Measurements from ENCODE around the gene EML4. TPM values are rescaled to one million over a fixed set of nuclear protein-coding genes. Genes with fewer than 3 reads are reported as not detected.

The EML4 gene
- total and polyA plus RNA-seq, 2 of the 13 experiments (the other 11 are each of a cell fraction or from before 2014, with no cell fraction given): 243 to 476 TPM

GRCh38 chr2:42203792-42204191 is 34.6 kb downstream of the EML4 start (continued):
- peak; percentile 68; the same call in 1 of the 2 replicates for TF ChIP-seq ZNF770 (CRISPR knock-in tag; IDR thresholded peaks at IDR 0.05)
- no peak for TF ChIP-seq ZNF713 (CRISPR knock-in tag; IDR thresholded peaks at IDR 0.05)
- TF ChIP-seq ZNF772 (CRISPR knock-in tag; IDR thresholded peaks at IDR 0.05): no peak
- TF ChIP-seq POLR2AphosphoS2 (IDR thresholded peaks at IDR 0.05; ENCODE audit: low read depth, low read length): no peak

GRCh38 chr2:42205337-42205736 is 36.2 kb downstream of the EML4 start:
- ChIA-PET POLR2A (no interaction called here), CTCF (ENCODE audit: low intra/inter-chr PET ratio, low total read pairs) (no interaction called here)
- no peaks in the 10 kb centered on the region for H3K27me3 ChIP-seq (ENCODE audit: control insufficient read depth in 1 of 2, insufficient read depth in 2 of 2, low read length in 2 of 2)
- TF ChIP-seq JUN (CRISPR knock-in tag; IDR thresholded peaks at IDR 0.05) (no peak), POLR2A (IDR thresholded peaks at IDR 0.05; ENCODE audit: insufficient read depth in 1 of 2, low read depth in 2 of 2, low read length in 2 of 2) (0 out of 4 replicates have a peak, but pooled peaks of 1 of the 2 experiments have one; percentile 32), ZNF547 (CRISPR knock-in tag; IDR thresholded peaks at IDR 0.05) (no peak), RBM22 (optimal IDR thresholded peaks at IDR 0.05; ENCODE audit: low read length) (peak; percentile 95), ZXDC (CRISPR knock-in tag; IDR thresholded peaks at IDR 0.05) (no peak), POGK (CRISPR knock-in tag; conservative IDR thresholded peaks at IDR 0.05) (peak; percentile 45; the same call in 1 of the 2 replicates)
- intact Hi-C loops (cut with micrococcal nuclease; ENCODE audit: unreplicated experiment): no loop called here
- no peaks in the 10 kb centered on the region for H3K9me3 ChIP-seq (ENCODE audit: low read length)
- peaks cover 4 to 40% of the 10 kb centered on the region in 2 experiments for H3K36me3 ChIP-seq (replicated peaks in 1 of 2; ENCODE audit: control insufficient read depth in 1 of 2, insufficient read depth in 2 of 2, low read length in 2 of 2)
- no peak overlapping the region for H3K4me3 ChIP-seq (replicated peaks in 1 of 3; ENCODE audit: insufficient read depth in 1 of 3, low read depth in 2 of 3, low read length in 3 of 3)
- peaks cover 100% of the 10 kb centered on the region for H4K20me1 ChIP-seq (ENCODE audit: insufficient read depth, low read length)
- peaks cover 98% of the 10 kb centered on the region for H3K79me2 ChIP-seq (ENCODE audit: insufficient read depth, low read length)
- DNase-seq (ENCODE audit: low spot score): no peak
- H3K27ac ChIP-seq (ENCODE audit: extremely low read length, insufficient read depth, low read length): no peak overlapping the region
- H3K4me1 ChIP-seq (ENCODE audit: insufficient read depth, low read length): peaks cover 87% of the 10 kb centered on the region
- BruUV-seq (replicated peaks): no TSS peak
- FAIRE-seq: no peak
- no peak overlapping the region for H3K9ac ChIP-seq (ENCODE audit: insufficient read depth, low read depth, low read length)
- in situ Hi-C loops (cut with HindIII; ENCODE audit: extremely low pct_ligation_motif_present, low pct_unique_long_range_greater_than_20kb): no loop called here
- no peak overlapping the region for H3K4me2 ChIP-seq (ENCODE audit: low read depth, low read length)
- H2AFZ ChIP-seq (ENCODE audit: low read length): no peak overlapping the region
- ATAC-seq: no peak

Data from HepG2 (cell line).